Cardiac muscle cell (in vitro differentiated cells and primary cell): ENCODE results near the gene ATN1. TPM values are rescaled to one million over a fixed set of nuclear protein-coding genes. Genes with fewer than 3 reads are reported as not detected.
"Not testable (repeated sequence)": the region's sequence is repeated elsewhere in the genome, so short reads cannot be mapped to it uniquely, and the experiment has no call there.

Experiments used
- DNase-seq, 2 donors: peaks; one replicate each; pipeline versions ENCODE4 v3.0.0 to v3.0.0-alpha.2; 2010 to 2017; ENCODE audit warnings: low read depth in 1 of 2, low spot score in 1 of 2
- H3K27ac ChIP-seq: fragments of 200-600 bp; sonication (generic); 2 replicates; pipeline ENCODE4 v1.5.1; 2016
- H3K27me3 ChIP-seq: fragments of 200-600 bp; sonication (generic); 2 replicates; pipeline ENCODE4 v1.6.0; 2016; ENCODE audit warnings: control low read depth
- H3K36me3 ChIP-seq: fragments of 200-600 bp; sonication (generic); 2 replicates; pipeline ENCODE4 v1.5.1; 2016; ENCODE audit warnings: control low read depth
- H3K4me1 ChIP-seq: fragments of 200-600 bp; sonication (generic); 2 replicates; pipeline ENCODE4 v1.8.1; 2017; ENCODE audit warnings: low read depth, mild to moderate bottlenecking, mixed run types
- H3K4me3 ChIP-seq: fragments of 200-600 bp; sonication (generic); 2 replicates; pipeline ENCODE4 v1.5.1; 2016; ENCODE audit warnings: mild to moderate bottlenecking
- H3K9me3 ChIP-seq: fragments of 200-600 bp; sonication (generic); 2 replicates; pipeline ENCODE4 v1.5.1; 2017; ENCODE audit warnings: low read depth, mild to moderate bottlenecking, control low read depth
- CTCF ChIP-seq: IDR thresholded peaks from 2 replicates; pipeline ENCODE4 v1.5.1; 2012; ENCODE audit warnings: low read depth, mild to moderate bottlenecking, low read length
- polyA plus RNA-seq: library from polyadenylated mRNA; unstranded; fragments of >200 nt; fragmentation: Nextera tagmentation; extraction: Ambion mirVana; gene quantifications from 2 replicates; pipeline ENCODE4 v1.2.1, GENCODE V29; 2016
- total RNA-seq: library from RNA; depleted of rRNA; stranded (reverse); fragments of >200 nt; gene quantifications from 2 replicates; pipeline ENCODE4 v1.2.3, GENCODE V29; 2016

The ATN1 gene
- total and polyA plus RNA-seq, 2 experiments from 2014 or later = 22.8 to 46.4 TPM

DNA sequence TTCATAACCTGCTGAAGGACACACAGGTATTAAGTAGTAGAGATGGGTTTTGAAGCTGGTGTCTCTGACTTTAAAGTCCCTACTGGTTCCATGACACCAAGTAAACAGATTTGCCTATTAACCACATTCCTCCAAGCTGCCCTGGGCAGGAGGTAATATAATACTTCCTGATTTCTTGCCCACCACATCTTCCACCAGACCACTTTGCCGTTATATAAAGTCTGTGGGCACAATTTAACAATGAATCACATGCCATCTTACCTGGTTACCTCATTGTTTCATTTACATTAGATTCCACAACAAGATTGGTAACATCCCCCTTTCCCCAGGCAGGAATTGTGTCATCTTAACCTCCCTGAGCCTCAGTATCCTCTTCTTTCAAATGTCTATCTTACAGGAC lies 24.0 kb upstream of the ATN1 start:
- no peak overlapping the region for H3K27ac ChIP-seq
- DNase-seq = no peak
- no peaks in the 10 kb centered on the region for H3K36me3 ChIP-seq
- no peaks in the 10 kb centered on the region for H3K27me3 ChIP-seq
- H3K4me1 ChIP-seq = peaks cover 4% of the 10 kb centered on the region
- no peak for TF ChIP-seq CTCF
- H3K4me3 ChIP-seq = no peak overlapping the region
- no peaks in the 10 kb centered on the region for H3K9me3 ChIP-seq

DNA sequence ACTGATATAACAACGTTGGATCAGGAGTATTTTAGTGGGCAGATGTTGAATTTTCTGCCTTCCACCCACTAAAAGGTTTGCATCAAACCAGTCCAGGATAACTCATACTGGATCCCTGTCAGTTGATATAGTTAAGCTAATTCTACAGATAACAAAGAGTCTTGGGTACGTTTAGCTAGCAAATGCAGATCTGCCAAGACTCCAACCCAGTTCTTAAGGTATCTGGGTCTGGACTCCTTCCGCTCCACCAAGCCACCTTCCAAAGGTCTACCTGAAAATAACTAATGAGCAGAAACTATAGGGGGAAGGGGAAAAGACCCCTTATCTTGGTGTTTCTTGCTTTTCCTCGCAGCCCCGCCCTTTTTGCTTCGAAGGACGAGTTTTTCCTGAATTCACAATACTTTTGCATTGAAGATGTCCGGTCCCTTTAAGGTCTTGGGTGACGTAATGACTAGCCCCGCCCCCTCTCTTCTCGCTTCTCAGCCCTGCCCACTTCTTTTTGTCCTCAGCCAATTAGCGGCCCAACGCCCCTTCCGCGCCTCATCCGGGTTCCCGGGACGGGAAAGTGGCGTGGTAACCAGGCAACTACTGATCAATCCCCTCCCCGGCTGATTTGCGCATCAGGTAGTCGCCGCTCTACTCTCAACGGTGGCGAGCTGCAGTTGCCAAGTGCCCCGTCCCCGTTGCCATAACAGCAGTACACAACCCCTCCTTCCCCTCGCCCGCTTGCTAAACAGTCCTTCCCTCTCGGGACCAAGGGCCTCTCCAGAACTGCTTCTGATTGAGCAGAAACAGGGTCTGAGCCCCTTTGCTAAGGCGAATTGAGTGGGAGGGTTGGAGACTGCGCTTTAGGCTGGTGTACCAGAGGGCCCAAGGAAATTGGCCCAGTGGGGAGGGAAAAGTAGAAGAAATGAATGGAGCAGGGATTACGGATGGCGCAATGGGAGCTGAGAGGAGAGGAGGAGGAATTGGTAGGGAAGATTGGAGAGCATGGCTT lies 23.2 kb upstream of the ATN1 start, which contains the start of gene LRRC23:
LRRC23 (plus strand) TSS at position 543 of the 997 bp plus-strand sequence. CDS start 812 bp downstream, outside the sequence.
- peaks cover 4% of the 10 kb centered on the region for H3K4me1 ChIP-seq
- peak within 1 kb of the TSS; percentile 60 for H3K27ac ChIP-seq
- H3K36me3 ChIP-seq = no peaks in the 10 kb centered on the region
- no peaks in the 10 kb centered on the region for H3K9me3 ChIP-seq
- DNase-seq = peak; percentile 96 to 98
- TF ChIP-seq CTCF = no peak
- H3K4me3 ChIP-seq = peak within 1 kb of the TSS; percentile 70
- H3K27me3 ChIP-seq = no peaks in the 10 kb centered on the region

- H3K4me1 ChIP-seq = peaks cover 4% of the 10 kb centered on the region
- no peaks in the 10 kb centered on the region for H3K9me3 ChIP-seq
- H3K36me3 ChIP-seq = no peaks in the 10 kb centered on the region
- no peak overlapping the region for H3K27ac ChIP-seq
- DNase-seq = no peak
- H3K4me3 ChIP-seq = peak overlapping the region; percentile 70
- no peaks in the 10 kb centered on the region for H3K27me3 ChIP-seq
- no peak for TF ChIP-seq CTCF
Measured at GRCh38 chr12:6905414-6906040, 22.2 kb upstream of the ATN1 start.

DNA sequence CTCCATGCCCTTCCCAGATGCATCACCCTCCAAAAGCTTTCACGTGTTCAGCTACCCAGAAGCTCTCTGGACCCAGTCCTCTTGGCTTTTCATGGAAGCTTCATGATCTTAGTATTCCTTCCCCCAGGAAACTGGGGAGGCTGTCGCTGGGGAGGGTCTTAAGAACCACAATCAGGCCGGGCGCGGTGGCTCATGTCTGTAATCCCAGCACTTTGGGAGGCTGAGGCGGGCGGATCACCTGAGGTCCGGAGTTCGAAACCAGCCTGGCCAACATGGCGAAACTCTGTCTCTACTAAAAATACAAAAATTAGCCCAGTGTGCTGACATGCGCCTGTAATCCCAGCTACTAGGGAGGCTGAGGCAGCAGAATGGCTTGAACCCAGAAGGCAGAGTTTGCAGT lies 19.6 kb upstream of the ATN1 start:
- not testable (repeated sequence) for H3K4me3 ChIP-seq, H3K9me3 ChIP-seq, H3K27me3 ChIP-seq, H3K27ac ChIP-seq, DNase-seq, H3K36me3 ChIP-seq, H3K4me1 ChIP-seq

- no peak overlapping the region for H3K4me3 ChIP-seq
- no peaks in the 10 kb centered on the region for H3K9me3 ChIP-seq
- no peaks in the 10 kb centered on the region for H3K27me3 ChIP-seq
- TF ChIP-seq CTCF = no peak
- no peak for DNase-seq
- no peaks in the 10 kb centered on the region for H3K36me3 ChIP-seq
- H3K27ac ChIP-seq = no peak overlapping the region
- peaks cover 4% of the 10 kb centered on the region for H3K4me1 ChIP-seq
Measured at GRCh38 chr12:6909421-6910145, 18.2 kb upstream of the ATN1 start.
